Endothelial cell of umbilical vein (primary cell): ENCODE data around the gene KLHL6. TPM values are rescaled to one million over a fixed set of nuclear protein-coding genes. Genes with fewer than 3 reads are reported as not detected.

Experiments
- BruUV-seq: library from RNA; stranded (reverse); fragments of 400-500 nt; replicated peaks from 2 replicates; lab custom pipeline; 2021; lab: Mats Ljungman, UMichigan
- CTCF ChIA-PET: fragments of 300-600, 350-600 bp; sonication (Branson Sonifier 250); formaldehyde crosslinking; loops from one replicate; lab custom pipeline; 2021; ENCODE audit warnings: antibody characterized with exemption, inconsistent platforms; lab: Charles Lee
- POLR2A ChIA-PET: fragments of 300-600, 350-600 bp; sonication (Branson Sonifier 250); formaldehyde crosslinking; loops from one replicate; lab custom pipeline; 2021; ENCODE audit warnings: antibody characterized with exemption, inconsistent platforms; lab: Charles Lee
- DNase-seq: peaks from one replicate; pipeline ENCODE4 v3.0.0-alpha.2; 2011; ENCODE audit warnings: low read depth, low spot score
- FAIRE-seq: peaks from 2 replicates; lab custom pipeline; 2011; peaks lifted over from hg19 to GRCh38; lab: Jason Lieb, UNC
- H2AFZ ChIP-seq: 2 replicates; pipeline ENCODE4 v1.6.0; 2012; ENCODE audit warnings: low read depth, low read length, control low read depth, inconsistent platforms
- H3K27ac ChIP-seq: 2 replicates; pipeline ENCODE4 v1.5.1; 2011; ENCODE audit warnings: low read depth, mild to moderate bottlenecking, control low read depth, low read length, moderate library complexity; ENCODE audit not compliant: insufficient read depth
- H3K27me3 ChIP-seq, 2 experiments: 2 replicates each; pipeline versions ENCODE4 v1.6.0 to v1.6.1; 2011; ENCODE audit warnings: low read length in 2 of 2, mixed read lengths in 1 of 2; ENCODE audit not compliant: control insufficient read depth in 2 of 2, insufficient read depth in 2 of 2
- H3K36me3 ChIP-seq, 2 experiments: 2 replicates in 1 of 2; 3 replicates in 1 of 2; pipeline ENCODE4 v1.5.1; 2011; ENCODE audit warnings: low read length in 2 of 2, mild to moderate bottlenecking in 1 of 2, moderate library complexity in 1 of 2; ENCODE audit not compliant: control insufficient read depth in 2 of 2, insufficient read depth in 2 of 2; ENCODE audit errors: extremely low read depth in 1 of 2
- H3K4me1 ChIP-seq: 3 replicates; pipeline ENCODE4 v1.5.1; 2011; ENCODE audit warnings: mild to moderate bottlenecking, low read length; ENCODE audit not compliant: control insufficient read depth, insufficient read depth; ENCODE audit errors: extremely low read depth
- H3K4me2 ChIP-seq: 2 replicates; pipeline ENCODE4 v1.6.1; 2011; ENCODE audit warnings: low read length, control low read depth, mixed read lengths; ENCODE audit not compliant: insufficient read depth
- H3K4me3 ChIP-seq, 3 experiments: fragments of 200-600 bp in 1 of 3; sonication (generic), shearing (Covaris generic) in 1 of 3; replicated peaks in 1 of 3; 2 replicates each; pipeline ENCODE4 v1.5.1; 2011 to 2016; ENCODE audit warnings: control low read depth in 3 of 3, low read length in 3 of 3, mild to moderate bottlenecking in 2 of 3, inconsistent platforms in 1 of 3, low read depth in 1 of 3, moderate library complexity in 1 of 3; ENCODE audit not compliant: insufficient read depth in 1 of 3
- H3K79me2 ChIP-seq: 2 replicates; pipeline ENCODE4 v1.6.0; 2012; ENCODE audit warnings: low read length, inconsistent platforms; ENCODE audit not compliant: control insufficient read depth, insufficient read depth
- H3K9ac ChIP-seq: replicated peaks from 2 replicates; pipeline ENCODE3; 2011; ENCODE audit warnings: low read length, control low read depth; ENCODE audit not compliant: insufficient read depth; ENCODE audit errors: extremely low read depth
- H3K9me1 ChIP-seq: replicated peaks from 3 replicates; pipeline ENCODE4 v1.6.0; 2011; ENCODE audit warnings: mild to moderate bottlenecking, low read length; ENCODE audit not compliant: control insufficient read depth, insufficient read depth; ENCODE audit errors: extremely low read depth
- H3K9me3 ChIP-seq: replicated peaks from 2 replicates; pipeline ENCODE4 v1.5.1; 2012; ENCODE audit warnings: low read length, inconsistent platforms; ENCODE audit not compliant: control insufficient read depth, insufficient read depth
- H4K20me1 ChIP-seq: replicated peaks from 2 replicates; pipeline ENCODE3; 2011; ENCODE audit warnings: mild to moderate bottlenecking, low read length; ENCODE audit not compliant: control insufficient read depth, insufficient read depth; ENCODE audit errors: extremely low read depth
- EZH2 ChIP-seq: IDR thresholded peaks from 2 replicates; pipeline ENCODE4 v1.6.1; 2012; ENCODE audit warnings: borderline replicate concordance, low read depth, mild to moderate bottlenecking, moderate library complexity, low read length, inconsistent platforms; ENCODE audit not compliant: severe bottlenecking
- FOS ChIP-seq: IDR thresholded peaks from 2 replicates; pipeline ENCODE4 v1.6.1; 2011; ENCODE audit warnings: mild to moderate bottlenecking, low read length, moderate library complexity, borderline replicate concordance; ENCODE audit not compliant: insufficient read depth
- GATA2 ChIP-seq: IDR thresholded peaks from 2 replicates; pipeline ENCODE4 v1.7.0; 2011; ENCODE audit warnings: low read depth, mild to moderate bottlenecking, moderate library complexity, mixed read lengths, low read length; ENCODE audit not compliant: insufficient read length, insufficient read depth
- MYC ChIP-seq: IDR thresholded peaks from one replicate; pipeline ENCODE4 v1.6.1; 2011; ENCODE audit warnings: mild to moderate bottlenecking, low read depth, low read length
- POLR2A ChIP-seq: IDR thresholded peaks from 2 replicates; pipeline ENCODE4 v1.6.1; 2012; ENCODE audit warnings: low read depth, mild to moderate bottlenecking, control low read depth, low read length
- dilution Hi-C: fragments of 300-500 bp; cut with MboI; formaldehyde crosslinking; loops from one replicate; pipeline ENCODE4 v1.15.0; 2019; ENCODE audit warnings: low sequenced_read_pairs; ENCODE audit not compliant: extremely low pct_ligation_motif_present
- intact Hi-C: fragments of 100-400 bp; cut with micrococcal nuclease; formaldehyde crosslinking; loops from one replicate; pipeline ENCODE4 v1.10.0; 2022
- polyA plus RNA-seq, 4 experiments: library from polyadenylated mRNA; depleted of rRNA in 3 of 4; stranded (reverse) in 3 of 4; unstranded in 1 of 4; fragments of >200 nt; gene quantifications; 2 replicates each; pipeline versions ENCODE4 v1.2.1 to v1.2.3, GENCODE V29; 2011 to 2012; ENCODE audit warnings: missing spikeins in 1 of 4
- total RNA-seq: library from RNA; stranded (reverse); gene quantifications from 2 replicates; pipeline ENCODE4 v1.2.3, GENCODE V29; 2021
- TF ChIP-seq, protein P1 (sequence below), 2 donors: IDR thresholded peaks; 1 replicate in 1 of 2; 2 replicates in 1 of 2; pipeline ENCODE4 v1.5.1; 2011; ENCODE audit warnings: low read length in 2 of 2, mild to moderate bottlenecking in 2 of 2, moderate library complexity in 2 of 2, control low read depth in 1 of 2, inconsistent platforms in 1 of 2, low read depth in 1 of 2; ENCODE audit not compliant: insufficient read depth in 1 of 2; ENCODE audit errors: extremely low read depth in 1 of 2

Gene KLHL6
- total and polyA plus RNA-seq, 2 donors (not counting 3 experiments of a cell fraction or from before 2014, with no cell fraction given): 5.7 to 12.6 TPM

DNA sequence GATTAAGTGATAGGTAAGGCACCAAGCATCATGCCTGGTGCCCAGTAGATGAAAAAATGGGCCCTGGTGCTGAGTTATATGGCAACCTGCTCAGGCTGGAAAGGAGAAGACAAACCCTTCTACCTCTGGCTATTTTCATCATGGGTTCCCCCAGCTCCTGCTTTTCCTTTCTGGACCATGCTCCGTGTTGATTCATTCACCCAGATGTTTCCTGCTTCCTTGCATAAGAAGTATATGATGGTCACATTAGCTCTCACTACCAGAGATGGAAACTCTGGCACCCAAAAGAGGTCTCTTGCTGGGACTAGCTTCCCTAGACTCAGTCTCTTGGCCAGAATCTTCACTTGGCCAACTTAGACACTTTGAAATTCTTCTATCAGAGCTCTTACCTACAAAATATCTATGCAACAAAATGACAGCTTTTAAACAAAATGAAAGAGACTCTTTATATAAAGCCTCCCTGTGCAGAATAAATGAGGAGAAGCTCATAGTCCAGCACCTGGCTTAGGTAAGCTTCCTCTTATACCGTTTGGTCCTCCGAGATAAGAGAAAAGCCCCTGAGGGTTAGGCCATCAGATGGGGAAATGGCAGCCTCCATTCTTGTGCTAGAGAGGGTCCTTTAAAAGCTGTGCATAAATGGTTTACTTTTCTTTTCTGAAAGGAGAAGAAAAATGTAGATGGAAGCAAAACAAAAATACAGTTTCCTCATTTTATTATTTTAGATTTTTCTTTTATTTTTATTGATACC is 80.3 kb downstream of the KLHL6 start:
- Histone ChIP-seq H3K9me1 (no peaks in the 10 kb centered on the region), H3K27me3 (no peaks in the 10 kb centered on the region), H3K4me2 (no peak overlapping the region), H2AFZ (no peak overlapping the region), H3K36me3 (no peaks in the 10 kb centered on the region), H3K9me3 (no peaks in the 10 kb centered on the region), H3K9ac (no peak overlapping the region), H4K20me1 (no peaks in the 10 kb centered on the region), H3K4me3 (no peak overlapping the region), H3K4me1 (peaks cover 3% of the 10 kb centered on the region), H3K79me2 (no peaks in the 10 kb centered on the region), H3K27ac (no peak overlapping the region)
- ChIA-PET CTCF (interaction anchor here (0.5 to 2.4 kb wide), 13 partner anchors 11 to 292 kb away, joined by 3 to 12 read pairs (median 4); partner anchors contain the start of genes KLHL24 and YEATS2), POLR2A (no interaction called here)
- TF ChIP-seq FOS (peak; percentile 57), GATA2 (no peak)
- BruUV-seq: no TSS peak
- DNase-seq (peak; percentile 83), FAIRE-seq (peak; percentile 92)
- dilution Hi-C loops (no loop called here), intact Hi-C loops (loop anchor here (10.0 kb wide), 1 partner anchor 80 kb away; the partner anchor contains the start of gene KLHL6)

DNA sequence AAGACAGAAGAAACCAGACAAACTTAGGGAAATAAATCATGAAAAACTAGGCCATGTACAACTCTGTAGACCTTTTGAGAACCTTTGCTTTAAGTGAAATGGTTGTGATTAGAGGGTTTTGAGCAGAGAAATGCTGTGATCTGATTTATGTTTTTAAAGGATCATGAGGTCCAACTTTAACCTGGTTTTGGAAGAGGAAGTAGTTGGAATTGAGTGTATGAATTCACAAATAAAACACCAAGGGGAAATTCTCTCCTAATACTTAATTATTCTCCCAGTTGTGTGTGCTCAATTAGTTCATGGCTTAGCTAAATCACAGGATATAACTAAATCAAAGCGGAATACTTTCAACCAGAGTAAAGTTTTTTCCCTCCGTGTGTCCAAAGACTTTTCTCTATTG is 81.5 kb downstream of the KLHL6 start:
- no peak overlapping the region for H3K4me2 ChIP-seq
- intact Hi-C loops (loop anchor here (10.0 kb wide), 1 partner anchor 81 kb away; the partner anchor contains the start of gene KLHL6), dilution Hi-C loops (no loop called here)
- no peaks in the 10 kb centered on the region for H3K36me3 ChIP-seq
- FAIRE-seq (no peak), DNase-seq (no peak)
- TF ChIP-seq EZH2 (no peak), MYC (no peak), GATA2 (no peak), POLR2A (no peak)
- TF ChIP-seq, protein P1, sequence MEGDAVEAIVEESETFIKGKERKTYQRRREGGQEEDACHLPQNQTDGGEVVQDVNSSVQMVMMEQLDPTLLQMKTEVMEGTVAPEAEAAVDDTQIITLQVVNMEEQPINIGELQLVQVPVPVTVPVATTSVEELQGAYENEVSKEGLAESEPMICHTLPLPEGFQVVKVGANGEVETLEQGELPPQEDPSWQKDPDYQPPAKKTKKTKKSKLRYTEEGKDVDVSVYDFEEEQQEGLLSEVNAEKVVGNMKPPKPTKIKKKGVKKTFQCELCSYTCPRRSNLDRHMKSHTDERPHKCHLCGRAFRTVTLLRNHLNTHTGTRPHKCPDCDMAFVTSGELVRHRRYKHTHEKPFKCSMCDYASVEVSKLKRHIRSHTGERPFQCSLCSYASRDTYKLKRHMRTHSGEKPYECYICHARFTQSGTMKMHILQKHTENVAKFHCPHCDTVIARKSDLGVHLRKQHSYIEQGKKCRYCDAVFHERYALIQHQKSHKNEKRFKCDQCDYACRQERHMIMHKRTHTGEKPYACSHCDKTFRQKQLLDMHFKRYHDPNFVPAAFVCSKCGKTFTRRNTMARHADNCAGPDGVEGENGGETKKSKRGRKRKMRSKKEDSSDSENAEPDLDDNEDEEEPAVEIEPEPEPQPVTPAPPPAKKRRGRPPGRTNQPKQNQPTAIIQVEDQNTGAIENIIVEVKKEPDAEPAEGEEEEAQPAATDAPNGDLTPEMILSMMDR (IDR thresholded peaks at IDR 0.05; ENCODE audit: extremely low read depth in 1 of 2, insufficient read depth in 1 of 2, low read depth in 1 of 2, low read length in 2 of 2): no peak
- CTCF ChIA-PET: interaction anchor here (1.3 to 2.4 kb wide), 8 partner anchors 12 to 293 kb away, joined by 4 to 12 read pairs (median 6); partner anchors contain the start of gene YEATS2
- no TSS peak for BruUV-seq
- no peak overlapping the region for H3K4me3 ChIP-seq
- no peak overlapping the region for H3K27ac ChIP-seq
- peaks cover 8% of the 10 kb centered on the region for H3K4me1 ChIP-seq
- H4K20me1 ChIP-seq: no peaks in the 10 kb centered on the region
- no peaks in the 10 kb centered on the region for H3K79me2 ChIP-seq
- POLR2A ChIA-PET: no interaction called here
- H3K9me1 ChIP-seq: no peaks in the 10 kb centered on the region
- H3K9ac ChIP-seq: no peak overlapping the region
- no peaks in the 10 kb centered on the region for H3K9me3 ChIP-seq
- H3K27me3 ChIP-seq: no peaks in the 10 kb centered on the region
- no peak overlapping the region for H2AFZ ChIP-seq
